ENCODE results near the gene TOR3A.

Gene TOR3A

GRCh38 chr1:179042700-179043099 lies 39.2 kb upstream of the TOR3A start:
- no peak for DNase-seq (ENCODE audit: insufficient read length, low spot score)
- TF ChIP-seq CTCF (IDR thresholded peaks at IDR 0.05; ENCODE audit: insufficient read depth, missing control alignments), result no peak
- no peak for FAIRE-seq

GRCh38 chr1:179043266-179043665 lies 38.6 kb upstream of the TOR3A start:
- FAIRE-seq (no peak), DNase-seq (ENCODE audit: insufficient read length, low spot score) (no peak)
- TF ChIP-seq CTCF (IDR thresholded peaks at IDR 0.05; ENCODE audit: insufficient read depth, missing control alignments), result no peak

GRCh38 chr1:179043907-179044306 lies 38.0 kb upstream of the TOR3A start:
- TF ChIP-seq CTCF (IDR thresholded peaks at IDR 0.05; ENCODE audit: insufficient read depth, missing control alignments), result no peak
- no peak for FAIRE-seq
- DNase-seq (ENCODE audit: insufficient read length, low spot score), result no peak

GRCh38 chr1:179046808-179047635 lies 34.8 kb upstream of the TOR3A start:
- FAIRE-seq, result peak; percentile 25
- no peak for TF ChIP-seq CTCF (IDR thresholded peaks at IDR 0.05; ENCODE audit: insufficient read depth, missing control alignments)
- DNase-seq (ENCODE audit: insufficient read length, low spot score), result no peak

- DNase-seq (ENCODE audit: insufficient read length, low spot score), result no peak
- TF ChIP-seq CTCF (IDR thresholded peaks at IDR 0.05; ENCODE audit: insufficient read depth, missing control alignments), result no peak
- peak; percentile 25 for FAIRE-seq
These were observed 34.3 kb upstream of the TOR3A start for GRCh38 chr1:179047636-179047997.

GRCh38 chr1:179048339-179049124 lies 33.3 kb upstream of the TOR3A start:
- no peak for TF ChIP-seq CTCF (IDR thresholded peaks at IDR 0.05; ENCODE audit: insufficient read depth, missing control alignments)
- no peak for DNase-seq (ENCODE audit: insufficient read length, low spot score)
- FAIRE-seq, result no peak

- DNase-seq (ENCODE audit: insufficient read length, low spot score), result no peak
- no peak for TF ChIP-seq CTCF (IDR thresholded peaks at IDR 0.05; ENCODE audit: insufficient read depth, missing control alignments)
- FAIRE-seq, result no peak
These were observed 29.1 kb upstream of the TOR3A start for GRCh38 chr1:179052776-179053175.
